Activated CD4-positive, alpha-beta T cell treated with anti-CD3 and anti-CD28 coated beads, Interleukin-10, Interleukin-2, amounts not matched to agents 100 ng/mL and 50 ng/mL, durations not matched to agents 16 hours and 8 hours (primary cell): ENCODE results near the gene IGFL1.
"Not testable (repeated sequence)": the region's sequence is repeated elsewhere in the genome, so short reads cannot be mapped to it uniquely, and the experiment has no call there.

Source experiments
- DNase-seq: peaks from one replicate; pipeline ENCODE4 v3.0.0-alpha.2; 2020

IGFL1 gene

DNA sequence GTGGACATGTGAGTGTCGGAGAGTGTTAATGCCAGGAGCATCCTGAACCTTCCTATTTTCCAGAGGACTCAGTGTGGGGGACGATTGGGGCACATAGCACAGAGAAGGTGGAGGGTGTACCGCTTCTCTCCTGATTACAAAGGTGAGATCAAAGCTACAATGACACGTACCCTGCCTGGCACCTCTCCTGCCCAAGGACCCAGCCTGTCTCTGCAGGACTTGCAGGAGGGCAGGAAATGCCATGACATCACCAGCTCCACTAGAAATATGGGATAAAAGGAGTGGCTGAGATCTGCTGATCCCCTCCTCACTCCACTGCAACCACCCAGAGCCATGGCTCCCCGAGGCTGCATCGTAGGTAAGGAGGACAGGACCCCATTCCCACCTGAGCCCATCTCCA lies at the start of gene IGFL1:
IGFL1 (plus strand) TSS at position 301 of the 400 bp plus-strand sequence; CDS start at position 334, 33 bp downstream.
- DNase-seq = no peak

DNA sequence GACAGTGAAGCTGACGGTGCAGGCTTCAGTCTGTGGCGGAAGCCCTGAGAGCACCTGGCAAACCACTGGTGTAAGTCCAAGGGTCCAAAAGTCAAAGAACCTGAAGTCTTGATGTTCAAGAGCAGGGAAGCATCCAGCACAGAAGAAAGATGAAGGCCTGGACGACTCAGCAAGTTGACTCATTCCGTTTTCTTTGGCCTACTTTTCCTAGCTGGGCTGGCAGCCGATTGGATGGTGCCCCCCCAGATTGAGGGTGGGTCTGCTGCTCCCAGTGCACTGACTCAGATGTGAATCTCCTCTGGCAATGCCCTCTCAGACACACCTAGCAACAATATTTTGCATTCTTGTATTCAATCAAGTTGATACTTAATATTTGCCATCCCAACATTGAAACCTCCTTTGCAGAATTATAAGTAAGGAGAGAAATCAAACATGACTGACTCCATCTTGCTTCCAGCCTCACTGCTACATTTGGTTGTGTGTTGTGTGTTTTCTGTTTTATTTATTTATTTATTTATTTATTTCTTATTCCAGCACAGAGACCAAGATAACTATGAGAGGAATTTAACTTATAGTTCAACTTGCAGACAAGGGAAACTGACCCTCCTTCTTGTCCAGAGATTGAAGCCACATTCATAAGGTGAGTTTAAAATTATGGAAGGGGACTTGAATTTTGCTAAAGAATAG lies 48.7 kb upstream of the IGFL1 start:
- DNase-seq = no peak

DNA sequence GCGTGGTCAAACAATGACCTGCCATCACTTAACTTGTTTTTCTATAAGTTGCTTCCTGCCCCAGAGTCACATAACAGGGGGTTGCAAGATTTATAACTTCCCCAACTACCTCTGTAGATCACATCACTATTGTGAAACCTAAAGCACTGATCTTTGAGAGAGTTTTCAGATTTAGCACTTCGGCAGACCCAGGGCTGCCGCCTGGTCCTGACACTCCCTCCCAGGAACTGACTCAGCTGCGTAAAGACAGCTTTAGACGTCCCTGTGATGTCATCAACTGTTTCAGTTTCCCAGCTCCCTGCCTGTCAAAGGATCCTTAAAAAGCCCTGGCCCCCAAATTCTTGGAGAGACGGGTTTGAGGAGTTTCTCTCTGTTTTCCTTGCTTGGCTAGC lies 48.2 kb upstream of the IGFL1 start:
- peak; percentile 18 for DNase-seq

DNA sequence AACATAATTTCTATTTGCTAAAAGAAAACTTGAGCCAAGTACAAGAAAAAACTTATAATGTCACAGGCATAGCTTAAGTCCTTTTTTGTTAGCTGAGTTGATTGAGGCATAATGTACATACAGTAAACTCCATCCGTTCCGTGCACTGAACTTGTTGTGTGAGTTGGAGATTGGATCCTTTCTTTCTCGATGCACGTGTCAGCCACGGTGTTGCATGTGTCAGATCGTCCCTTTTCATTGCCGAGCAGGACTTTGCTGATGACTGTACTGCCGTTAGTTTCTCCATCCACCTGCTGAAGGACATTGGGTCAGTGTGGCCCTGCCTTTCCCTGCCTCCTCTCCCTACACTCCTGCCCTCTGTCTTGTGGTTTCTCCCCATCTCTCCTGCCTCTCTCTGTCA lies 47.1 kb upstream of the IGFL1 start:
- DNase-seq = no peak

DNA sequence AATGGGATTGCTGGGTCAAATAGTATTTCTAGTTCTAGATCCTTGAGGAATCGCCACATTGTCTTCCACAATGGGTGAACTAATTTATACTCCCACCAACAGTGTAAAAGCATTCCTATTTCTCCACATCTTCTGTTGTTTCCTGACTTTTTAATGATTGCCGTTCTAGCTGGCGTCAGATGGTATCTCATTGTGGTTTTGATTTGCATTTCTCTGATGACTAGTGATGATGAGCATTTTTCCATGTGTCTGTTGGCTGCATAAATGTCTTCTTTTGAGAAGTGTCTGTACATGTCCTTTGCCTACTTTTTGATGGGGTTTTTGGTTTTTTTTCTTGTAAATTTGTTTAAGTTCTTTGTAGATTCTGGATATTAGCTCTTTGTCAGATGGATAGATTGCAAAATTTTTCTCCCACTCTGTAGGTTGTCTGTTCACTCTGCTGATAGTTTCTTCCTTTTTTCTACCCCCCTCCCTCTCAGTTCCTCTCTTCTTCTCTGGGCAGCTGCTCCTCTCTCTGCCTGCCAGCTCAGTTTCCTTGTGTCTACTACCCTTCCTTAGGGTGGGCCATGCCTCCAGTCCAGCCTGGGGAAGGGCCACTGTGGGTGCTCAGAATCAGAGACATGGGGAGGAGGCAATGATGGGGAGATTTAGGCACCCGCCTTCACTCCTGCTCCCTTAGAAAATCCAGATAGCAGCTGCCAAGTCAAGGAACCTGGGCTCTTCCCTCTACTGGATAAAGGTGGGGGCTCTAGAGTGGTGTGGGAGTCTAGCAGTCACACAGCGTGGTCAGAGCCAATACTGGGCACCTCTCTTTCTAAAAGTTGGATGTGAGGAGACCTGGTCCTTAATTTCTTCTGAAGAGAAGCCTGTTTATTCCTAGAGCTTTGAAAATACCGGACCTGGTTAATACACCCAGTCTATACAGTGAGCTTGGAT lies 44.5 kb upstream of the IGFL1 start:
- not testable (repeated sequence) for DNase-seq

DNA sequence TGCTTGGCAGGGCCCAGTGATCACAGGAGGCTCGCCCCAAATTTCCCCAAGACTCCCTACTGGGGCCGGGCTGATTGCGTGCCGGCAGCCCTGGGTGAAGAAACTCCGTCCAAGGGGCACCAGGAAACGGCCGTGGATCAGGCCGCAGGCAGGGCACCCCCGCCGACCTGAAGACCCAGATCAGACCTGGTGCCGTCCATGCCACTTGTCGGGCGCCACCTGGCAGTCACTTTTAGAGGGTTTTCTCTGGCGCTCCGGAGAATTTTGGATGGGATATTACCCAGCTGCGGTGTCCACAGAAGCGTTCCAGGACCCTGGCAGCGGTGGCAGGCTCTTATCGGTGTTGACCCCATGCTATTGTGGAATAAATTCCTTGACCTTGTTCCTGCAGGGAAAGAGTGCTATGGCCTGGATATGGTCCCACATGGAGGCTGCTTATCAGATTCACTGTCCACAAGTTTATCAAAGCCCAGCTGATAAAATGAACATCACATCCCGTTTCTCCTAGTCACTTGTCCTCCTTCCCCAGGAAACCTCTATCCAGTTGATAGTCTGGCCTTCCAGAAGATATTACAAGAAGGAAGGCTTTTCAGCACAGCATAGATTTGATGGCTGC lies 43.3 kb upstream of the IGFL1 start:
- DNase-seq = no peak

DNA sequence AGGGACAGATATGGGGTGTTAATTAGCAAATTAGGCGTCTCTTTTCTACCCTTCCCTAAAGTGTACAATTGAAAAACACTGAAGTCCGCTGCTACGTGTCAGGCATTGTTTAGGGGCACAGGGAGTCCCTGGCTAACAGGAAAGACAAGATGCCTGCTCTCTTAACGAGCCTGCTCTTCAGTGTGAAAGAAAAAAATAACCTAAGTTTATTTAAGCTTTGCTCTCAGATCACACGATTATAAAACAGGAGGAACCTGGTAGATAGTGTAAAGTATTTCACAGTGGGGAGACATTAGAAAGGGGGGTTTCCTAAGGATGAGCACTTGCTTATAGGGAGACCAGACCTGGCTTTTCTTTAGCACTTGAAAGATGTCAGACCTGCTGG lies 42.8 kb upstream of the IGFL1 start:
- no peak for DNase-seq

DNA sequence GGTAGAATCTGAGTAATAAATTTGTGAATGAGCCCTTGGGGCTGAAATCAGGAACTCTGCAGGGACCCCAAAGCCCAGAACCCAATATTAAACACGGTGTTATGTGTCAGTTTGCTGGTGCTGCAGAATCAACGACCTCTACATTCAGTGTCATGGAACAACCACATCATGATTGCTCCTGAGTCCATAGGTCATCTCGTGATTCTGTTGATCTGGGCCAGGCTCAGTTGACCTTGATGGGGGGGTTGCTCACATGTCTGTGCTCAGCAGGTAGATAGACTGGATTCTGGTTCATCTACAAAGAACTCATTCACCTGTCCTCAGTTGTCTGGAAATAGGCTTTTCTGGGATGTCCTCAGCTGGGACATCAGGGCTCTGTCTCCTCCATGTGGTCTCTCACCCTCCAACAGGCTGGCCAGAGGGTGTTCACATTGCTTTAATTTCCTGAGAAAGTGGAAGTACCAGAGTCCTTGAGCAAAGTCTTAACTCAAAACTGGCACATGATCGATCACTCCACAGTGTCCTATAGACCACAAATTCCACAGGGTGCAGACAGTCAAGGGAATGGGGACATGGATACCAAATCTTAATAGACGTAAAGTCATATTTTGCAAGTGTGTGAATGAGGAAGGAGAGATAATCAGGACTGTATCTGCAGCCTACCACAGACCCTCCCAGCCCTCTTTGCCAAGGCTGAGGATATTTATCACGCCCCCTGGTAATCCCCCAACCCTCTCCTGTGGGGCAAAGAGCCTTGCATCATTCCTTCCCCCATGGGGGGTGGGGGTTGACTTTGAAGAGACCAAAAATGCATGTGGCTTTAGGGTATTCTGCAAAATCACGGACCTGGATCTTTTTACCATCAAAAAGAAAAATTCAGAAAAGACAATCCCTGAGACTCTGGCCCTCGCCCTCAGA lies 39.3 kb upstream of the IGFL1 start:
- no peak for DNase-seq

DNA sequence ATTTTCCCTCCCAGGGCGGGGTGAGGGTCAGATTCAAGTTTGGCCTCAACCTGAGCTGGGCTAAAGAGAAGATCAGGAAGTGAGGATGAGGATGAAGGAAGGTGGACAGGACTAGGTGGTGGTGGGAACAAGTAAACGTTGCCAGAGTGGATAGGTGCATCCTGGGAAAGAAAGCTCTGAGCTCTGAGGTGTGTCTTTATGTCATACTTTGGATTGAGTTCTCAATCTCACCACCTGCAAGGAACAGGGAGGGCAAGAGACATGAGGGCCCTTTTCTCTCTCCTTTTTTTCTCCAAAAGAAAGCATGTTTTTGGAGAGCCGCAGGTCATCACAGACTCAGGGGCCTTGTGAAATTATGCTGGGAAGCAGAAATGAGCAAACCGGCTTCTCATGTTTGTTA lies 38.2 kb upstream of the IGFL1 start:
- no peak for DNase-seq

DNA sequence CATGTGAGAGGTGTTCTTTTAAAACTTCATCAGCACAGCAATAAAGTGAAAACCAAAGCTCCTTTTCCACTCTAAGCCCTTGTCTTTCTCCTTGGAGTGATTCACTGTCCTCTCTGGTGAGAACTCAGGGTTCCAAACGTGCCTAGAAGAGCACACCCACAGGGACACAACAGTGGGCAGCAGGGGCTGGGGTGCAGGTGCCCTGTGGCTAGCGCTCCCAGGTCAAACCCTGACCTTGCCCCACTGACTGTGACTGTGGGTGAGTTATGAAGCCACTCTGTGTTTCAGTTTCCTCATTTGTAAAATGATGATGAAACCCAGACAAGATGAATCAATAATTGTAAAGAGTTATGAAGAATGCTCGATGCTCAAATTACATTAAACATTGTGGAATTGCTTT lies 37.6 kb upstream of the IGFL1 start:
- DNase-seq = no peak

DNA sequence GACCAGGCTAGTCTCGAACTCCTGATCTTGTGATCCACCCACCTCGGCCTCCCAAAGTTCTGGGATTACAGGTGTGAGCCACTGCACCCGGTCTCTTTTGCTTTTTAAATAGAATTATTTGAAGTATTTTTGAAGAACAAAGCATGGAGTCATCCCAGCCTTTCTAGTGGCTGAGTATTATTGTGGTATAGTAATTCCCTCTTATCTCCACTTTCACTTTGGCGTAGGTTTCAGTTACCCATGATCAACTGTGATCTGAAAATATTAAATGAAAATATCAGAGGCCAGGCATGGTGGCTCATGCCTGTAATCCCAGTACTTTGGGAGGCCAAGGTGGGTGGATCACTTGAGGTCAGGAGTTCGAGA lies 36.9 kb upstream of the IGFL1 start:
- DNase-seq = not testable (repeated sequence)

DNA sequence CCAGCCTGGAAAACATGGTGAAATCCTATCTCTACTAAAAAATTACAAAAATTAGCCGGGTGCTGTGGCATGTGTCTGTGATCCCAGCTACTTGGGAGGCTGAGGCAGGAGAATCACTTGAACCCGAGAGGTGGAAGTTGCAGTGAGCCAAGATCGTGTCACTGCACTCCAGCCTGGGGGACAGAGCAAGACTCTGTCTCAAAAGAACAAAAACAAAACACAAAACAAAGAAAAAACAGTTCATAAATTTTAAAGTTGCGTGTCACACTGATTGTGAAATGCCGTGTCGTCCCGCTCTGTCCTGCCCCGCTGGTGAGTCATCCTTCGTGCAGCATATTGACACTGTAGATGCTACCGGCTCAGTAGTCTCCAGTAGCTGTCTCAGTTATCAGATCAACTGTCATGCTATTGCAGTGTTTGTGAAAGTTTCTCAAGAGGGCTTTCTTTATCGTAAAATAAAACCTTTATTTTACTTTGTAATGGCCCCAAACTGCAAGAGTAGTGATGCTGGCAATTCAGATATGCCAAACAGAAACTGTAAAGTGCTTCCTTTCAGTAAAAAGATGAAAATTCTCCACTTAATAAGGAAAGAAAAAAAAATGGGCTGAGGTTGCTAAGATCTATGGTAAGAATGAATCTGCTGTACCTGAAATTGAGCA lies 36.4 kb upstream of the IGFL1 start:
- peak; percentile 51 for DNase-seq

DNA sequence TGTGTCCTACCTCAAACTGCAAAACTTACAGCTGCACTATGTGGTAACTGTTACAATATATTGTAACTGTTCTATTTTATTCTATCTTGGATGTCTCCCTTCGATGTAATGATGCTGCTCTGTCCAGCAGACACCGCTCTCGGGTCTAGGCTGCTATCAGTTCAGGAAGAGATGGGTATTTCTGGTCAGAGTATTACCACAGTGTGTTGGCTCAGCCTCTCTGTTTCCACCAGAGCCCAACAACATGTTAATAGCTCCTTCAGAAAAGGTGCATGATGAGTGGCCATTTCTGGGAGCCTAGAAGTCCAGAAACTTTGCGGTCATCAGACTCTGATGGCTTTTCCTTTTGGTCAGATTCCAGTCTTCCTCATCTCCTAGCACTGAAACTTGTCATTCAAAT lies 35.9 kb upstream of the IGFL1 start:
- DNase-seq = no peak

DNA sequence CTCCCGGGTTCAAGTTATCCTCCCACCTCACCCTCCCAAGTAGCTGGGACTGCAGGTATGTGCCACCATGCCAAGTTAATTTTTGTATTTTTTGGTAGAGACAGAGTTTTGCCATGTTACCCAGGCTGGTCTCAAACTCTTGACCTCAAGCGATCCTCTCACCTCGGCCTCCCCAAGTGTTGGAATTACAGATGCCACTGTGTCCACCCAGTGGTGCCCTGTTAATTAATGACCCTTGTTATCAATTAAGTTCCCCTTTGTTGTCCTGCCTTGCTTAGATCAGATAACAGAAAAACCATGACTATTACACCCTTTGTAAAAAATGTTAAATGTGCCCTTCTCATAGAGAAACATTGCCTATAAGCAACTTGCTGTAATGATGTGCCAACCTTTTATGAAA lies 34.4 kb upstream of the IGFL1 start:
- no peak for DNase-seq

DNA sequence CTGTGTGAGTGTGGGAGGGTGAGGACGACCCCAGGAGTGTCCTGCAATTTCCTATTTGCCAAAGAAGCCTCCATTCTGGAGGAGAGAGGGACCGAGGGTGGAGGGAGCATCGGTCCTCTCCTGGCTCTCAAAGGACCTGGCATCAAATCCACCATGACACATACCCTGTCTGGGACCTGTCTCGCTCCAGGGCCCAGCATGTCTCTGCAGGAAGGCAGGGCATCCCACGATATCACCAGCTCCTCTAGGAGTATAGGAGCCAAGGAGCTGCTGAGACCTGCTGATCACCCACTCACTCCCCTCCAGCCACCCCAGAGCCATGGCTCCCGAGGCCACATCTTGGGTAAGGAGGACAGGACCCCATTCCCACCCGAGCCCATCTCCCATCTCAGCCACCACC lies 33.6 kb upstream of the IGFL1 start:
- DNase-seq = not testable (repeated sequence)

DNA sequence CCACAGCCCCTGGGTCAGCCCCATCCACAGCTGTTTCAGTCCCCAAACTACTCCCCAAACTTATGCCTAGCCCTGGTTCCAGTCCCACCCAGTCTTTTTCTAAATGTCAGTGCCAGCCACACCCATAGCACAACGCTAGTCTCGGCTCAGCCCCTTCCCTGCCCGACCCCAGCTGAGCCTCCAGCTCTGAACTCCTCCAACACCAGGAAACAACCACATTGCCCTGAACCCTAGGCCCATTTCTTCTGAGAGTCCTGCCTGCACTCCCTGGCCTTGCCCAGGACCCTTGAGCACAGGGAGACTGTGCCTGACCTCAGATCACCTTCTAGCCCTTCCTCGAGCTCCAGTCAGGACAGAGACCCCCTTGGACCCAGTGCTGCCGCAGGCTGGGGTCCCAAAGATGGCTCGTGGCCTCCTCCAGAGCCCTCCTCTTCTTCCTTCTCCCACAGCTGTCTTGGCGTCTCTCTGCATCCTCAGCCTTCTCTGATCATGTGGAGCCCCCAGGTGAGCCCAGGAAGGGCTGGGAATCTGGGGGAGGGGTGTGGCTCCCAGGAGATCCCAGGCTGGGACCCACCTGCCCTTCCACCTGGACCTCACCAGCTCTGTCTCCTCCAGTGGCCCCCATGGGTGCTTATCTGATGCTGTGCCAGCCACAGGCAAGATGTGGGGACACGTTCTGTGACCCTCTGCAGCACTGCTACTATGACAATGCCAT lies 33.0 kb upstream of the IGFL1 start:
- no peak for DNase-seq

DNA sequence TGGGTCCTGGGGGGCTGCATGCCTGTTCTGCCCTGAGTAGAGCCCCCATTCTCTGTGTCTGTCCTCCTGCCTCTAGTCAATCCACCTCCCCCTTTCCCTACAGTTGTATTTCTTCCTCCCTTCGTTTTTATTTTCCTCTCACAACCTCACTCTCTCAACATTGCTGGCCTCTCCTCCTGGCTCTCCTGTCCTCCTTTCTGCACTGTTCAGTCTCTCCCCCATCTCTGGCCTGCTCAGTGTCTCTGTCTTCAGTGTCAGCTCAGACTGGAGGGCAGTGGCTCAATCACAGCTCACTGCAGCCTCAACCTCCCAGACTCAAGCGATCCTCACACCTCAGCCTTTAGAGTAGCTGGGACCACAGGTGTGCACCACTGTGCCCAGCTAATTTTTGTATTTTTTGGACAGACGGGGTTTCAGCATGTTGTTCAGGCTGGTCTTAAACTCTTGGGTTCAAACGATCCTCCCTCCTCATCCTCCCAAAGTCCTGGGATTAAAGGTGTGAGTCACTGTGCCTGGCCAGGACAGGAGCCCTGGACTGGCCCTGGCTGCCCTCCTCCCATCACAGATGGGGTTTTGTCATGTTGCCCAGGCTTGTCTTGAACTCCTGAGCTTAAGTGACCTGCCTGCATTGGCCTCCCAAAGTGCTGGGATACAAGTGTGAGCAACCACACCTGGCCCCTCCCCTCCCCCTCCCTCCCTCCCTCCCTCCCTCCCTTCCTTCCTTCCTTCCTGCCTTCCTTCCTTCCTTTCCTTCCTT lies 32.0 kb upstream of the IGFL1 start:
- DNase-seq = no peak

DNA sequence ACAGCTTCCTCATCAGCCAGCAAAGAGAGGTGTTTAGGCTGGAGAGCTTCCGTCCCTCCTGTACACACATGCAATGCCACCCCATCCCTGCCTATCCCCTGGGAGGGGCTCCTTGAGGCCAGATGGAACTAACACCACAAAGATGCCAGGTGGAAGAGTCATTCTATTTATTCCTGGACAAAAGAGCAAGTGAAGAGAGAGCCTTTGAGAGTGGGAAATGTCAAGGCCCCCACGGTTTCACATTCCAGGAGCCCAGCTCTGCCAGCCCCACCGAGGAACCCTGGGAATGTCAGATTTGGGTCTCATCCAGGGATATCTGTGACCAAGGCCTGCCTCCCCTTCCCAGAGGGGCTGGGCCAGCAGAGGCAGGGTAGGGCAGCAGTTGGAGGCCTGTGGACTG lies 30.8 kb upstream of the IGFL1 start:
- DNase-seq = no peak

DNA sequence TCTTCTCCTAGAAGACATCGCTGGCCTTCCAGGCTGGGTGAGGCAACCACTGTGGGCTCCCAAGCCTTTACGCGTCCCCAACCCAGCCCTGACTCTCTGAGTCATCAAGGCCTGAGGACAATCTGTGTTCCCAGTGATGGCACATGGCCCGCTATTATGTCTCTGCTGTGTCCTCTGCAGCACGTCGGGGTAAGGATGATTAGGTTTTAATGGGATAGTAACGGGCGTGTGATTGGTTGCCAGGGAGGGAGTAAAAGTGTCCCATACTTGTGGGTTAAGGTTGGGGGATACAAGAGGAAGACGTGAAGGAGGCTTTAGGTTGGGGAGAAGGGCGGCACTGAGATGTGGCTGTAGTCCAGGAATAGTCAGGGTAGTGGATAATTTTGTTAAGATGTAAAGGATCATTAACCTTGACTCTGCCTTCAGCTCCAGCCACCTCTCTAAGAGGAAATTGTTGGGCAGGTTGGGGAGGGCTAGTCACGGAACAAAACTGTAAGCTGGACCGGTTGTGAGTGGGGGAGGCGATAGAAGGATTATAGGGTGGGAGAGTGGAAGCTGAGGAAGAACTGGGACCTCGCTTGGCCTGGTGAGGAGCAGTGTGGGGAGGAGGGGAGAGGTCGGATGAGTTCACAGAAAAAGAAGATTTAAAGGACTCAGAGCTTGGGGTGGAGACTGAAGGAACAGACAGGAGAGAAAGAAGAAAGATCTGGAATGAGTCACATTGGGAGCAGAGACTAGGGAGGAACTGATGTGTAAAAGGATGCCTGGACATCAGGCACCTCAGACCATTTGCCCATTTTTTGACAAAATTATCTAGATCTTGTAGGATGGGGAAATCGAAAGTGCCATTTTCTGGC lies 27.9 kb upstream of the IGFL1 start:
- DNase-seq = no peak

DNA sequence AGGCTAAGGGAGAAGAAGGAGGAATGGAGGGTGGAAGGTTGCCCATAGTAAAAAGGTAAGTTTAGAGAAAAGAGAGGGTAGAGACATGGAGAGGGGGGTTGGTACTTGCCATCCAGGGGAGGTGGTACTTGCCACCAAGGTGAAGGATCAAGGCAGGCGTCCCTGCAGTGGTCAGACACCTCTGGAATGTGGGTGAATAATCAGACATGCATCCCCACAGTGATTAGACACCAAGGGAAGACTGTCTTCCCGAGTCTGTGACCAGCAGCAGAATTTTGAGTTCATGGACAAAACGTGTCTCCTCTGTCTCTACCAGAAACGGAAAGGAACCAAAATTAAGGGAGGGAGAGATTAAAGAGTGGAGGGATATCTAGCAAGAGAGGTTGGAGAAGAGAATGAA lies 27.1 kb upstream of the IGFL1 start:
- DNase-seq = no peak
